Muscle layer of duodenum (tissue), 2 donors: ENCODE results near the gene KIF16B.
"Not testable (repeated sequence)": the region's sequence is repeated elsewhere in the genome, so short reads cannot be mapped to it uniquely, and the experiment has no call there.

Source experiments
- H3K27ac ChIP-seq: one replicate; pipeline ENCODE4 v1.7.0; 2013; ENCODE audit warnings: mild to moderate bottlenecking, low read length
- H3K27me3 ChIP-seq: one replicate; pipeline ENCODE4 v1.7.0; 2013; ENCODE audit warnings: low read depth, mild to moderate bottlenecking, control low read depth, low read length
- H3K36me3 ChIP-seq, 2 donors: one replicate each; pipeline ENCODE4 v1.7.0; 2013; ENCODE audit warnings: low read length in 2 of 2, control low read depth in 1 of 2, mild to moderate bottlenecking in 1 of 2; ENCODE audit not compliant: insufficient read depth in 2 of 2, control insufficient read depth in 1 of 2
- H3K4me1 ChIP-seq, 2 donors: one replicate each; pipeline ENCODE4 v1.7.0; 2013; ENCODE audit warnings: low read length in 2 of 2, mild to moderate bottlenecking in 2 of 2, control low read depth in 1 of 2, moderate library complexity in 1 of 2; ENCODE audit not compliant: insufficient read depth in 2 of 2, control insufficient read depth in 1 of 2
- H3K4me3 ChIP-seq, 2 donors: one replicate each; pipeline ENCODE4 v1.7.0; 2013; ENCODE audit warnings: low read length in 2 of 2, low read depth in 1 of 2, mild to moderate bottlenecking in 1 of 2
- H3K9me3 ChIP-seq, 2 donors: one replicate each; pipeline ENCODE4 v1.7.0; 2013; ENCODE audit warnings: low read length in 2 of 2, control low read depth in 1 of 2, mild to moderate bottlenecking in 1 of 2; ENCODE audit not compliant: control insufficient read depth in 1 of 2
- donor health status: healthy.

The KIF16B gene

DNA sequence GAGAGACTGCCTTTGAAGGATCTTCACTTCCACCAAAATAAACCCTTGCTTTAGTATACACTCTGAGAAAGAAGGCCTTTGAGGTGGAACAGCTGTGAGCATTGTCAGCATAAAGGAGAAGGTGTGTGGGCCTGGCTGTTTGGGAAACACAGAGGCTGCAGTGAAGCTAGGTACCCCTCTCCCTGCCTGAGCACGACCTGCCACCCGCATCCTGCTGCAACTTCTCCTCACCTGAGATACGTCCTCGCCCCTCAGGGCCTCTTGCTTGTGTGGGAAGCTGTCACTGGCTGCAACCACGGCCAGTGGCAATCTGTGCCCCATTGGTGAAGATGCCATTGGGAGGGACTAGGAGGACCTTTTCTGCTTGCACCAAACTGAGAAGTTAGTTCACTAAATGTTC, 307.9 kb downstream of the KIF16B start:
- no peaks in the 10 kb centered on the region for H3K27me3 ChIP-seq
- H3K27ac ChIP-seq, result no peak overlapping the region
- no peaks in the 10 kb centered on the region for H3K4me1 ChIP-seq
- H3K36me3 ChIP-seq, result peaks cover 0 to 8% of the 10 kb centered on the region in 2 donors
- peaks cover 5 to 12% of the 10 kb centered on the region in 2 donors for H3K9me3 ChIP-seq
- H3K4me3 ChIP-seq, result no peak overlapping the region

DNA sequence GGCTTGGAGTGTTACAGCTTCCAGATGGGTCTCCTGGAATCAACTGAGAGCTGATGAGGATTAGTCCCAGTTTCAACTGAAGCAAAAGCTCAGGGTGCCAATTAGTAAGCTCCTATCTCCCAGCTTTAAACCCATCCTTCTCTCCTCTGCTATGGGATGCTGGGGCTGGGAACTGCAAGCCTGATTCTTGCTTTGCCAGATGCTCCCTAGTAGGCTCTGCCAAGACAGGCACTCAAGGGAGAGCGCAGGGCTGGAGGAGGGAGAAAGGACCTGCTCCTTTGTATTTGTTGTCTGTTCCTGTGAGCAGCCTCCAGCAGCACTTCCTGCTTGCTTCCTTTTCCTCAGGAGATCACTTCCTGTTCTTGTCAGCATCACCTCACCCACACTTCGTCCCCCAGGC, 309.7 kb downstream of the KIF16B start:
- Histone ChIP-seq H3K4me1 (no peaks in the 10 kb centered on the region), H3K27me3 (no peaks in the 10 kb centered on the region), H3K36me3 (peaks cover 0 to 8% of the 10 kb centered on the region in 2 donors), H3K4me3 (no peak overlapping the region), H3K27ac (no peak overlapping the region), H3K9me3 (peaks cover 5 to 12% of the 10 kb centered on the region in 2 donors)

DNA sequence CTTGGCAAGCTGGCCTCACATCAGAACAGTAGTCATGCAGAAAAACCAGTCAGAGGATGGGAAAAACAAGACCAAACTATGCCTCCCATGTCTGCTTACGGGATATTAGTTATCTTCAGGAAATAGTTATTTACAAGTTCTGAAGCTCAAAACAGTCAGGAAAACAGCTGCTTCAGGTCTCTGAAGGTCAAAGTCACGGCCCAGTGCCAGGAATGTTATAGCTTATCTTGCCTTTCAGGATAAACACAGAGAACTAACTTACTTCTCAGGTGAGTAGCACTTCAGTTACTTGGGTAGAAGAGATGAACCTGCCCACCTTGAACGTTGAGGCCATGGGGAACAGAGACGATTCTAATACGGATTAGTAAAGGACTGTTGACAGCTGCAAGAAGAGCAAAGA, 310.7 kb downstream of the KIF16B start:
- Histone ChIP-seq H3K36me3 (peaks cover 0 to 3% of the 10 kb centered on the region in 2 donors), H3K27ac (no peak overlapping the region), H3K4me1 (no peaks in the 10 kb centered on the region), H3K4me3 (no peak overlapping the region), H3K9me3 (peaks cover 5 to 12% of the 10 kb centered on the region in 2 donors), H3K27me3 (no peaks in the 10 kb centered on the region)

DNA sequence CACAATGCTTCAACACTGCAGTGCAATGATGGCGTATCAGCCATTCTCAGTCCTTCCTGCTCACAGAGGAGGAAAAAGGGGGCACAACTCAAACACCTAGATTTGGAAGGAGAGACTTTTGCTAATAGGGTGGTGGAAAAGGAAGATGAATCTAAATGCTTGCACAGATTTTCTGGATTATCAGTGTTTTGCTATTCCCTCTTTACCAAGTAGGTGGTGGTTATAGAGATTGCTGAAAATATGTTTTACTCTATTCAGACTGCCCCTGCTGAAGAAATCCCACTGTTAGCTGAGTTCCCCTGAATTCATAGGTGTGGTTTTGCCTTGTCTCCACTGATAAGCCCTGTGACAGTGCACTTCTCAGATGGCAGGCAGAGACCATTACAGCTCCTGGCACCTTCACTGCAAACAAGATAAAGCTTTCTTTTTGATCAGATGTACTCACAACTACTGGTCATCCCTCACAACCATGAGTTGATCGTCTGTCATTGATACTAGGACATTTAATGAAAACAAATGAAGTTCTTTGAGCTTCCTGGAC, 311.4 kb downstream of the KIF16B start:
- Histone ChIP-seq H3K9me3 (peaks cover 5 to 8% of the 10 kb centered on the region in 2 donors), H3K27ac (no peak overlapping the region), H3K4me3 (no peak overlapping the region), H3K27me3 (no peaks in the 10 kb centered on the region), H3K4me1 (no peaks in the 10 kb centered on the region), H3K36me3 (no peaks in the 10 kb centered on the region)

DNA sequence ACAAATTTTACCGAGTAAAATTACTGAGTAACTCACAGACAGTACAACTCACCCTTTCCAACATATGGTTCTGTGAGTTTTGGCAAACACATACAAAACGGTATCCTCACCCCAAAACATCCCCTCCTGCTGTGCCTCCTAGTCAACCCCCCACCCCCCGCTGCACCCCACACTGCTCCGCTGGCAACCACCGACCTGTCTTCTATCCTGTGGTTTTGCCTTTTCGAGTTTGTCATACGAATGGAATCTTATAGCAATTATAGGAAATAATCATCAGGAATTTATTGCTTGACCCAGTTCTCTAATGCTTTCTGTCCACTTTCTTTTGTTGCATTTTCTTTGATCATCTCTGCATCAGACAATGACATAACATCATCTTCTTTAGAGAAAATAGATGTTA, 312.3 kb downstream of the KIF16B start:
- Histone ChIP-seq H3K27ac (no peak overlapping the region), H3K4me1 (no peaks in the 10 kb centered on the region), H3K9me3 (peaks cover 0 to 4% of the 10 kb centered on the region in 2 donors), H3K4me3 (no peak overlapping the region), H3K36me3 (no peaks in the 10 kb centered on the region), H3K27me3 (no peaks in the 10 kb centered on the region)

DNA sequence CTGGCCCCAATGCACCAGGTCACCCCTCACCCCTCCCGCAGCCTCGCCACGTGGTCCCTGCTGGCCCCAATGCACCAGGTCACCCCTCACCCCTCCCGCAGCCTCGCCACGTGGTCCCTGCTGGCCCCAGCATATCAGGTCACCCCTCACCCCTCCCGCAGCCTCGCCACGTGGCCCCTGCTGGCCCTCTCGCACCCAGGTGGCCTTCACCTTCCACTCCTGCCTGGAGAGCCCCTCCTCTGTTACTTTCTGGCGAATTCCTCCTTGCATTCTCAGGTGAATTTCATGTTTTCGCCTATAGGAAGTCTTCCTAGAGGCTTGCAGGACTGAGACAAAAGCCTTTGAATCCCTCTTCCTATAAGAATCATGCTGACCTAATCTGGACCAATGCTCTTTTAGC, 313.1 kb downstream of the KIF16B start:
- H3K9me3 ChIP-seq, H3K4me1 ChIP-seq, H3K4me3 ChIP-seq, H3K27ac ChIP-seq, H3K36me3 ChIP-seq, H3K27me3 ChIP-seq: not testable (repeated sequence)

DNA sequence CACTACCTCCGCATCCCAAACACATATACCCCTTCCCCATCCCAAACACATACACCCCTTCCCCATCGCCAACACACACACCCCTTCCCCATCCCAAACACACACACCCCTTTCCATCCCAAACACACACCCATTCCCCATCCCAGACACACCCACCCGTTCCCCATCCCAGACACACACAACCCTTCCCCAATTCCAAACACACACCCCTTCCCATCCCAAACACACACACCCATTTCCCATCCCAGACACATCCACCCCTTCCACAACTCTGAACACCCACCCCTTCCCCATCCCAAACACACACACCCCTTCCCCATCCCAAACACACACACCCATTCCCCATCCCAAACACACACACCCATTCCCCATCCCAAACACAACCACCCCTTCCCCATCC, 314.5 kb downstream of the KIF16B start:
- Histone ChIP-seq H3K4me1 (no peaks in the 10 kb centered on the region), H3K36me3 (no peaks in the 10 kb centered on the region), H3K27me3 (no peaks in the 10 kb centered on the region), H3K4me3 (no peak overlapping the region), H3K9me3 (no peaks in the 10 kb centered on the region), H3K27ac (no peak overlapping the region)

DNA sequence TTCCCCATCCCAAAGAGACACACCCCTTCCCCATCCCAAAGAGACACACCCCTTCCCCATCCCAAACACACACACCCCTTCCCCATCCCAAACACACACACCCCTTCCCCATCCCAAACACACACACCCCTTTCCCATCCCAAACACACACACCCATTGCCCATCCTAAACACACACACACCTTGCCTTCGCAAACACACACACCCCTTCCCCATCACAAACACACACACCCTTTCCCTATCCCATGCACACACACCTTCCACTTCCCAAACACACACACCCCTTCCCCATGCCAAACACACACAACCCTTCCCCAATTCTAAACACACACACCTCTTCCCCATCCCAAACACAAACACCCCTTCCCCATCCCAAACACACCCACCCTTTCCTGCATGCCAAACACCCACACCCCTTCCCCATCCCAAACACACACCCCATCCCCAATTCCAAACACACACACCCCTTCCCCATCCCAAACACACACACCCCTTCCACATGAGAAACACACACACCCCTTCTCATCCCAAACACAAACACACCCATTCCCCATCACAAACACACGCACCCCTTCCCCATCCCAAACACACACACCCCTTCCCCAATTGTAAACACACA, 315.3 kb downstream of the KIF16B start:
- H3K4me3 ChIP-seq, result no peak overlapping the region
- H3K9me3 ChIP-seq, result no peaks in the 10 kb centered on the region
- H3K4me1 ChIP-seq, result no peaks in the 10 kb centered on the region
- H3K27ac ChIP-seq, result no peak overlapping the region
- no peaks in the 10 kb centered on the region for H3K27me3 ChIP-seq
- H3K36me3 ChIP-seq, result no peaks in the 10 kb centered on the region

DNA sequence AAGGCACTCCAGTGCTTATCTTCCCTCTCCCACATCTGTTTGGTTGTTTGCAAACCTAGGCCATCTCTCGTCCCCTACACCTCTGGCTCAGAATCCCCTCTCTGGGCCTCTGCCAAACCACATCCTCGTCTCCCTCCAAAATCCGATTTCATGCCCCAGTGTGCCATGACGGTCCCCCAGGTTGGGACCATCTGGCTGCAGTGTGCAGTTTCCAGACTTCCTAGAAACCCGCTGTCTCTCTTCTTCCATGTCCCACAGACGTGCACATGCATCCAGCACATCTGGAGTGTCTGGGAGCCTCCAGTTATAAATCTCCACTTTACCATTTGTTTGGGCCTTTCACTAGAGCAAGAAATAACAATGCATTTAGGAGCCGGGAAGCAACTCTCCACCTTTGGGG, 316.2 kb downstream of the KIF16B start:
- no peak overlapping the region for H3K27ac ChIP-seq
- no peaks in the 10 kb centered on the region for H3K27me3 ChIP-seq
- no peaks in the 10 kb centered on the region for H3K4me1 ChIP-seq
- no peak overlapping the region for H3K4me3 ChIP-seq
- H3K9me3 ChIP-seq, result no peaks in the 10 kb centered on the region
- H3K36me3 ChIP-seq, result no peaks in the 10 kb centered on the region

DNA sequence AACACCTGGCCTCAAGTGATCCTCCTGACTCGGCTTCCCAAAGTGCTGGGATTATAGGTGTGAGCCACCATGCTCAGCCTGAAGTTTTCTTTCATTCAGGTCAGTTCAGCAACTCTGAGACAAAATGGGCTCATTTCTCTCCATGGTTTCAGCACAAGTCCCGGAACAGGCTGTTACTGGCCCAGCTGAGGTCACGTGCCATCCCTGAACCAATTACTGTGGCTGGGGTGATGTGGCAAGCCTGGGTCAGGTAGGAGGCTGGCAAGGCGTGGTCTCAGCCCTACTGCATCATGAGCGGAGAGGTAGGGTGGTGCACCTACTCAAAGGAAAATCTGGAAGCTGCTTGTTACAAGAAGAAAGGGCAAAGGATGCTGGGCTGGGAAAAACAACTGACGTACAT, 326.4 kb downstream of the KIF16B start:
- Histone ChIP-seq H3K27ac (no peak overlapping the region), H3K36me3 (no peaks in the 10 kb centered on the region), H3K4me1 (no peaks in the 10 kb centered on the region), H3K27me3 (no peaks in the 10 kb centered on the region), H3K4me3 (no peak overlapping the region), H3K9me3 (no peaks in the 10 kb centered on the region)

DNA sequence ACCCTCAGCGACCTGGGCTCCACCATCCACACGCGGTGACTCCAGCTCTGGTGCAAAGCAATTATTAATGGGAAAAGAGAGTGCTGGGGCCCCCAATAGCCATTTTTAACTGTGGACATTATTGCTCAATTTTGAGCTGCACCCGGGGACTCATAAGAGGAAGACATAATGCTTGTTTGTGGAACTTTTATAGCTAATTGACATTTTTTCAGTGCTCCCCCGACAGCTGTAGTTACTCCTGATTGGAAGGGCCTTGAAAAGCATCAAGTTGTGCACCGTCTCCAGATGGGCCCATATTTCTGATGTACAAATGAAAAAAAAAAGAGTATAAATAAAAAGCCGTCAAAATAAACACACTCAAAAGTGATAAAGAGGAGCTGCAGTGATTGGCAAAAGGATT, 327.0 kb downstream of the KIF16B start:
- Histone ChIP-seq H3K4me3 (no peak overlapping the region), H3K27ac (no peak overlapping the region), H3K9me3 (no peaks in the 10 kb centered on the region), H3K27me3 (no peaks in the 10 kb centered on the region), H3K36me3 (no peaks in the 10 kb centered on the region), H3K4me1 (no peaks in the 10 kb centered on the region)

DNA sequence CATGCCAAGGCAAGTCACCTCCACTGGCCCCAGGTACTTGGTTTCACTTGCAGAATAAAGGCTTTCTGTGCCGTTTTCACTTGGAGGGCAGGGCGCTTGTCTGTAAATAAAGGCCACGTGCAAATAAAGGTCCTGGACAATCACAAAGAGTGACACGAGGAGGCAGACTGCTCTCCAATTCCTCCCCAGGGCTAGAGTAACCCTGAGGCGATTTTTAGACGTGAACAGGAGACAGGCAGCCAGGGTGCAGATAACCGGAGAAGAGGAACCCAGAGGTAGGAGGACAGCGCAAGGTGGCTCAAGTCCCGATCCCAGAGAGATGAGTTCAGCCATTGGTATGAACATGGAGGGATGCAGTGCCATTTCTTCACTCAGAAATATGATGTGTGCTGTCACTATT, 327.4 kb downstream of the KIF16B start:
- Histone ChIP-seq H3K4me1 (no peaks in the 10 kb centered on the region), H3K9me3 (no peaks in the 10 kb centered on the region), H3K4me3 (no peak overlapping the region), H3K27ac (no peak overlapping the region), H3K27me3 (no peaks in the 10 kb centered on the region), H3K36me3 (no peaks in the 10 kb centered on the region)
